HG03196 (cell line): ENCODE measurements around the gene PRKAB2.
"Not testable (repeated sequence)": the region's sequence is repeated elsewhere in the genome, so short reads cannot be mapped to it uniquely, and the experiment has no call there.

Source experiments
- ATAC-seq: cut with Tn5 transposase; IDR thresholded peaks from one replicate; pipeline ENCODE4 v1.9.1; 2021; ENCODE audit not compliant: unreplicated experiment

Gene PRKAB2, protein sequence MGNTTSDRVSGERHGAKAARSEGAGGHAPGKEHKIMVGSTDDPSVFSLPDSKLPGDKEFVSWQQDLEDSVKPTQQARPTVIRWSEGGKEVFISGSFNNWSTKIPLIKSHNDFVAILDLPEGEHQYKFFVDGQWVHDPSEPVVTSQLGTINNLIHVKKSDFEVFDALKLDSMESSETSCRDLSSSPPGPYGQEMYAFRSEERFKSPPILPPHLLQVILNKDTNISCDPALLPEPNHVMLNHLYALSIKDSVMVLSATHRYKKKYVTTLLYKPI

DNA sequence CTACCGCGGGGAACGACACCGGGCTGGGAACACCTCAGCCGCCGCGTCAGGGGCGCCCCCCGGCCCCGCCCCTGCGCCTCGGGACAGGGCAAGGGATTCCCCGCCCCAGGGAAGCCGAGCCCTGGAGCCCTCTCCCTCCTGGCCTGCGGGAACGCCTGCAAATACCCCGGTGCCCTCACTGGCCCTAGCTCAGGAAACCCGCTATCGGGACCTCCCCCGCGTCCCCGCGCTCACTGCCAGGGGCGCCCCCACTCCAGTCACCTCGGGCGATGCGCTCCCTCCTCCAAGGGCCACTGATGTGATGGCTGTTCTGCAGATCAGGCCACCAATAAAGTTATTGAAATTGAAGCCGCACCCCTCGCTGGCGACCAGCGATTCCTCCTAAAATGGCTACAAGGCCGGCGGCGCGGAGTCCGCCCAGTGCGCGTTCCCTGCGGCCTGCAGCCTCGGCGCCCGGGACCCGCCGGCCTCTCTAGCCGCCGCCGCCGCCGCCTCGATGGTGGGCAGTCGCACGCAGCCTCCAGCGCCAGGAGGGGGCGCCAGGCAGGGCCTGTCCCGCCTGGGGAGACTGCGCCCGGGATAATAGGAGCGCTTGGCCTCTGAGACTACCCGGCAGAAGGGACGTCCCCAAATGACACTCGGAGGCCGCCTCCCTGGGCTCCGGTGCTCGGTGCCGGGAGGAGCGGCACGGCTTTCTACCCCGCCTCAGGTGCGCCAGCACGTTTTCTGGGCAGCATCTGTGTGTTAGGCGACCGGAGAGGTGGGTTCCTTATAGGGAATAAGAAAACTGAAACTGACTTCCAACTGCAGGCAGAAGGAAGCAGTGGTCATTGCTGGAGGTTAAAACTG, at the start of gene PRKAB2:
PRKAB2 (minus strand) TSS at position 303 of the 849 bp plus-strand sequence. CDS start 326 bp downstream, outside the sequence.
- peak; percentile 87 for ATAC-seq

DNA sequence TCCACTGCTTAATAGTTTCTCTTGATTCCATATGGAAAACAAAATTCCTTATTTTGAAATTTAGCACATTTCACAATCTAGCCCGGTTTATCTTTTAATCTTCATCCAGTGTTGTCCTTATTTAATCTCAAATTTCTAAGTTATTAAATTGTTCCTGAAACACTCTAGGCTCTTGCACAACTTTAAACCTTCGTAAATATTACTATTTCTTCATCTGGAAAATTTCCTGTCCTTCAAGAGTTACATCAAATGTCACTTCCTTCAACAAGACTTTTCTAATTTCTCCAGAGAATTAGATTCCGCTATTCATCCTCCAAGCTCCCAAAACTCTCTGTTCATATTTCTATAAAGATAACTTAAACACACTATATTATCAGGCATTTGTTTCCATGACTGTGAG, 46.3 kb upstream of the PRKAB2 start:
- ATAC-seq, result no peak

DNA sequence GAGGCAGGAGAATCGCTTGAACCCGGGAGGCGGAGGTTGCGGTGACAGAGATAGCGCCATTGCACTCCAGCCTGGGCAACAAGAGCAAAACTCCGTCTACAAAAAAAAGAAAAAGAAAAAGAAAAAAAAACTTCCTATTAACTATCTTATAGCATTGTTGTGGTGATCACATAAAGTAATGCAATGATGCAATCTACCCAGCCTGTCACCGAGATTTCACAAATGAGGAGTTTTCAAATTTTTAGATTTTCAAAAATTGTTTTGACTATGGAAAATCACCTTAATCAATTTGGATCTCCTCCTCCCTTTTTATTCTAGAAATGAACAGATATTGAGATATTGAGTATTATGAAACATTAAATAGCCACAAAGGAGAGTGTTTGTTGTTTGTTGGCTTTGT, 44.9 kb upstream of the PRKAB2 start:
- ATAC-seq, result no peak

DNA sequence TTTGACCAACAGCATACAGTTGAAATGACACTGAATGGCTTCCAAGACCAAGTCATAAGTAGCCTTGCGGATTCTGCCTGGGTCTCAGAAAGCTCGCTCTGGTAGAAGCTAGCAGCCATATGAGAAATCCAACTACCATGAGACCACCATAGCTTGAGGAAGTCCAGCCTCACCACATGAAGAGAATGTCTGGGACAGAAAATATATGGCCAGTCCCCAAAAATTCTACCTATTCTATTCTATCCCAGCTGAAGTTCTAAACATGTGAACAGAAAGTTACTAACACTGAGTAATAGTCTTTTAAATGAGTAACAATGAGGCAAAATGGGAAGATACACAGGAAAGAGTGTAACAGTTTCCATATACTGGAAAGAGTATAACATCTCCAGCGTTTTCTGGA, 43.9 kb upstream of the PRKAB2 start:
- ATAC-seq, result no peak

DNA sequence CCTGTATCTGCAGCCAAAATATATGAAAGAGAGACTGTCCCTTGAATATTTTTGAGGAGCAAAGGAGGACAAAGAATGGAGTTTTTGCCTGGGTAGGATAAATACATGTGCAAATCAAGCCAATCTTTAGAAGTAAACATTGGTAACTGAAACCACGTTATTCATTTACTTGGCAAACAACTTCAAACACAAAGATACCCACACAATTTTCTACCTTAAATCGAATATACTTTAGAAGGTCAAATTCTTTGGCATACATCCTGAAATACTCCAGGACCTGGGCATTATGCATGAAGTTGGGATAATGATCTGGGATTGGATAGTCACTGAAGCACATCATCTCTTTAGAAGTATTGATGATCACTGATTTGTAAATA, 43.3 kb upstream of the PRKAB2 start:
- ATAC-seq, result no peak

DNA sequence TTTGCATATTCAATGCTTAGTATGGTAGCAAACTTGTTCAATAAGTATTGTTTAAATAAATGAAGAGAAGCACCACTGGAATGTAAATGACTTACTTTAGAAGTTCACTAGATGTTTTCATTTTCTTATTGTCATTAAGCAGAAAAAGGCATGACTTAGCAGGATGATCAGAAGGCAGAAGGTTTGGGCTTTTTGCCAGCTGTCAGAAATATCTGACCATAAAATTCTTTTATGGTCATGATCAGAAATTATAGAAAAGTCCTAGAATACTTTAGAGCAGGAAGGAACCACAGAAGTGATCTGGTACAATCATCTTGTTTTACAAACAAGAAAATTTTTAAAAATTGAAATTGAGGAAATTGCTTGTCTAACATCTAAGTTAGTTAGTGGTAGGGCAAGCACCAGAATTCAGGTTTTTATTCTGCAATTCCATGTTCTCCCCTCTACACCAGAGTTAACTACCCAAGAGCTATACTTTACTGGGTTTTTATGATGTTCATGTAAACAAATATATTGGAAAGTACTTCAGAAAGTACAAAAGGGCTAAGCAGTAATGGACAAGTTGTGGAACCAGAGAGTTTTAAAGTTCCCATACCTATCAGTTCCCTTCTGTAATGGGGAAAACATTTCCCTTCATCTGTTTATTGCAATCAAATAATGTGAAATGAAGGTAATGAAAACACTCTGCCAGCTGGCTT, 42.7 kb upstream of the PRKAB2 start:
- no peak for ATAC-seq

DNA sequence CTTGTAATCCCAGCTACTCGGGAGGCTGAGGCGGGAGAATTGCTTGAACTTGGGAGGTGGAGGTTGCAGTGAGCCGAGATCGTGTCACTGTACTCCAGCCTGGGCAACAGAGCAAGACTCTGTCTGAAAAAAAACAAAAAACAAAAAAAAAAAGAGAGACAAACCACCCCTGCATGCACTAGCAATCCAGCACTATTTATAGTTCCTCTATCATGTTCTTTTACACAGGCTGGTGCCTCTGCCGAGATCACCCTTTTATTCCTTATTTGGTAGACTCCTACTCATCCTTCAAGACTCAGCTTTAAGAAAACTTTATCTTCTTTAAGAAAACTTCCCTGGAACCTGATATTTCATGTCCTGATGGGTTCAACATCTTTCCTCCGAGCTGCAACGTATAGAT, 42.1 kb upstream of the PRKAB2 start:
- no peak for ATAC-seq

DNA sequence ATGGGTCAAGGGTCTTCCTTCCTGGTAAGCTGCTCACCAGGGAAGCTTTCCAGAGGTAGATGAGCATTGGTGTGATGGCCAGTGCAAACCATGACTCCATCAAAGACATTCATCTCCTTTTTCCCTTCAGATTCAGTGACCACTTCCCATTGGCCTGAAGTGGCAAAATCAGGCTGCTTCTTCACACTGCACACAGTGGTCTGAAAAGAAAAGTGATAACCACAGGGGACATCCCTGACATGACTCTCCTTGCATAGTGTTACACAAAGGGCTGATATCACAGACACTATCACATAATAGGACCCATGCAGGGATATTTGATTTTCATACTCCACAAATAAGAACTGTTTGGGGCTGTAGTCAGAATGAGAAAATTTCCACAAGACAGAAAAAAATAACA, 41.0 kb upstream of the PRKAB2 start:
- ATAC-seq, result no peak

DNA sequence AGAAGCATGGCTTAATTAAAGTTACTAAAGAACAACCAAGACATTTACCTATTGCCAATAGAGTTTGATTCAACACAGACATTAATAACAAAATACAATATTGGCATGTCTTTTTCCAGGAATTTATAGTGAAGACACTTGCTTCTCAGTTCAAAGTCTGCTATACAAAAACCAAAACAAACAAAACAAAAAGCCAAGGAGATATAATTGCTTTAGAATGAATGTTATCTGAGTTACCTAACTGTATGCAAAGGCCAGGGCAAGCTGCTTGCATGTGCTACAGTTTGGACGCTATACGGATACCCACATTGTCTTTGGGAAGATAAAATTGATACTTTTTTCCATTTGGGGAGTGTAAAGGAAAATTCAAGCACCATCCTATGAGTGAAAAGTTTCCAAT, 39.3 kb upstream of the PRKAB2 start:
- no peak for ATAC-seq

DNA sequence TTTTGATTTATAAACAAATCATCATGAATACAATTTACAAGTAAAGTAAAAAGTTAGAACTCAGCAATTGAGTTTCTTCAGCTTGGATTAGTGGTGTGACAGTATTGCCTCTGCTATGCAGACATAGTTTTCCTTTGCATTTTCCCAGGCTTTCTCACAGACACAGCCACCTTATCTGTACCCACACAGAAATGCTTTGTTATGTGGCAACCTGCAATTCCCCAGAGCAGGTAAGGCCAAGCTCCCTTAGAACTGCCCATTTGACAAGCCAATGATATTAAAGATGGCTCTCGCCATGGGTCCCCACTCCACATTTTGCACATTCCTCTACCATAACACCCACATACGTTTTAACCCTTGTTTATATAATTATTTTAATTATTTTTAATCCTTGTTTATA, 38.7 kb upstream of the PRKAB2 start:
- no peak for ATAC-seq

DNA sequence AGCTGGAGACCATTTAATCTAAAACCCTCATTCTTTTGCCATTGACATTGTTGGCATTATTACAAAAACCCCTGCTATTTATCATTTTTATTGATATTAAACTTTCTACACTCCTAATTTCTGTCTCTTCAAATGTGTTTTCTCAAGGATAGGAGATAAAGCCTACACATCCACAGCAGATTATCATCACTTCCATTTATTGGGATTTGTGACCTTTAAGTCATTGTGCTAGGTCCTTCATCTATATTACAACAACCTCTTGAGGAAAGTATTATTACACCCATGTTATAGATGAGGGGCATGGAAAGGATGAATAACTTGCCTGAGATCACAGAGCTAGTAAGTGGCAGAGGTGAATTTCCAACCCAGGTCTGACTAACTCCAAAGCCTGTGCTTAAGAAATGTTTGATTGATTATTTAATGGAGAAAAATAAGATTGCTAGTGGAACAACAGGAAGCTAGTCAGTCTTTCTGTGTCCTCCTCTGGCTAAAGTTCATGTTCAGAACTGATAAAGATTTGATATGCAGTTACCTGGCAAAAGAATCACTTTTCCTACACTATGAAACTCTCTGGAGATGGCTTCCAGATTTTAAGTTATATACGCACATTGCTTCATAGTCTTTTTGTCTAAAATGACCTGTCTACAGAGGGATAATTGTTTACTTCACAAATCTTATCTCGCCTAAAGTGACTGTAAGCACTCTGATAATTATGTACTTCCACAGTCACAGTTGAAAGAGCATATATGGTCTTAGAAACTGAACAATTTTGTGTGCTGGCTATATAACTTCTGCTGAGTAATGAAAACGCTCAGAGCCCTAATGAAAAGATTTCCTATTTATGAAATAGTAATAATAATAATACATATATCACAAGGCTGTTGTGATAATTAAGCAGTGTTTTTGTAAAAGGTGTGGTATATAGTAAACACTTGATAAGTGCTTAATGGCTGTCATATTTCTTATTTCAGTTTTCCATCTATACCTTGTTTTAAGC, 37.9 kb upstream of the PRKAB2 start:
- ATAC-seq, result no peak

DNA sequence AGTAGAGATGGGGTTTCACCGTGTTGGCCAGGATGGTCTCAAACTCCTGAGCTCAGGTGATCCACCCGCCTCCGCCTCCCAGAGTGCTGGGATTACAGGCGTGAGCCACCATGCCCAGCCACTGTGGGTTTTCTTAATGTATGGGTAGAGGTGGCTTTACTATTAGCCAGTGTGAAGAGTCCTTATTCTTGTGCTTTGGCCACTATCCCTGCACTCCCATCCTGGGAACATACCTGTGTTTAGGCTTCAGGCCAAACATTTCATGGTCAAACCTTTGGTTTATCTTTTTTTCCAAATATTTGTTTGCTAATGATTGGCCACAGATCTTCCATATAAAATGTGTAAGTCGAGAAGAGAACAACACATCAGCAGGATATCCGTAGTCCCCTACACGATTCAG, 36.3 kb upstream of the PRKAB2 start:
- ATAC-seq, result no peak

DNA sequence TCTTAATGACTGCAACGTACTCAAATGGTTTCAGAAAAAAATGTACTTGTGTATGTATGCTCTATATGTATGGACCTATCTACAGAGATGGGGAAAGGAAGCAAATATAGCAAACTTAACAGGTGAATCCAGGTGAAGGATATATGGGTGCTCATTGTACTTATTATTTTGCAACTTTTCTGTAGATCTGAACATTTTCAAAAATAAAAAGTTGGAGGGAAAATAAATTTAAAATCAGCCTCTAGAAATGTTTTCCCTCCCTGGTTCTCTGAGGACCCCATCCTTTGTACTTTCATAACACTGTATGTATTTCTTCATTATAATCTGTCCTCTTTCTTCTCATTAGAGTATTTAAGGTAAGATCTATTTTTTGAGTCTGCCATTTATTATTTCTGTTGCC, 34.9 kb upstream of the PRKAB2 start:
- ATAC-seq, result no peak

DNA sequence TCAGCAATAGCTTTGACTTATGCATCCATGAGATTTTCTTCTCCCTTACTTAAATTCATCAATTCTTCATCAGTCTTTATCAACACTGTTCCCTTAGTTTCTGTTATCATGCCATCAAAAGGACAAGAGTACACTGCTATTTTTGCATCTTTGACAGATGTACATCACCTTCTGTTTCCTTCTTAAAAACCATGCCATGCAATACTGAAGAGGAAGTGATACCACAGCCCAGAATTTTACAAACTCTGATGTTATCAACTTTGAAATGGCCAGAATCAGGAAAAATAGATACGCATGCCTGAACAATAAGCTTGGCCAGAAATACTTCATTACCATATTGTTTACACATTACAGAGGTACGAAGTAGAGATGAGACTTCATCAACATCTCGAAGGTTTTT, 31.8 kb upstream of the PRKAB2 start:
- ATAC-seq, result no peak

DNA sequence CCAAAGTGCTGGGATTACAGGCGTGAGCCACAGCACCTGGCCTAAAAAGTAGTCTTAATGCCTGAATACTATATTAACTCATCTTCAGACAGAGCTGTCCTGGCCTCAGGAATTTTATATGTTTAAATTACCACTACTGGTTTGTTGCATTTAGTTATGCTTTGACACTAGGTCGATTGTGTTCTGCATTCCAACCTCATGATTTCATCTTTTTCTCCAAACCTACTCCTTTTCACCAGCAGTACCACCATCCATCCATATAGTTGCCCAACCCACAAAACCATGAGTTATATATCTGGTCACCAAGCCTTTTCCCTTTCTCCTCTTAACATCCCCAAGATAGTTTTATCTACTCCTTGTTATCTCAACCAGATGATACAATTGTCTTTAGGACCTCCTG, 30.3 kb upstream of the PRKAB2 start:
- no peak for ATAC-seq

DNA sequence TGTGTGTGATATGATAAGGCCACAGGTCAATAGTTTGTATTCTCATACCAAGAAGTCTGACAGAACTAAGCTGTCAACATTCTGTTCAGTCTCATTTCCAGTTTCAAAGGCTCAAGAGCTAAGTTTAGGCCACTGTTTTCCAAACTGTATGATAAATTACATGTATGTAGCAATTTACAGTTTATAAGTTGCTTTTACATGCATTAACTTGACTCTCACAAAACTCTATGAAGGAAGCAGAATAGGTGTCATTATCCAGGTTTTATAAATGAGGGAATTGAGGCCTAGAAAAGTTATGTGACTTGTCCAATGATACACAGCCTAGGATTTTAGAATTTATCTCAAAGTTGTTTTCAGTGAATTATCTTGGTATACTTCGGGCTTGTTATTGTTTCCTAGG, 29.5 kb upstream of the PRKAB2 start:
- no peak for ATAC-seq

DNA sequence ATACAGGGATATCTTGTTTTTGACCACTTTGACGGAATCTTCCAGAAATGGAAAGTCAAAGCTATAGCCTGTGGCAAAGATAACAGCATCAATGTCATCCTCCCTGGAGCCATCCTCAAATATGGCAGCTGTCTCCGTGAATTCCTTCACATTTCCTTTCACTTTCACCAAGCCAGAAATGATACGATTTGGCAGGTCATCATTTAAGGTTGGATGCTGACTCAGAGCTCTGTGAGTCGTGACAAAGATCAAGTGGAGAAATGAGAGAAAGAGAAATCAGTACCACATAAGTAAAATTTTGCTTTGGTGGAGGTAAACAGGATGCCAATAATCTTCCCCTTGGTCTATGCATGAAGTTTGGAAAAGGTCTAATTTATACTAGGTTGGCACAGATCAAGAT, 29.0 kb upstream of the PRKAB2 start:
- no peak for ATAC-seq

DNA sequence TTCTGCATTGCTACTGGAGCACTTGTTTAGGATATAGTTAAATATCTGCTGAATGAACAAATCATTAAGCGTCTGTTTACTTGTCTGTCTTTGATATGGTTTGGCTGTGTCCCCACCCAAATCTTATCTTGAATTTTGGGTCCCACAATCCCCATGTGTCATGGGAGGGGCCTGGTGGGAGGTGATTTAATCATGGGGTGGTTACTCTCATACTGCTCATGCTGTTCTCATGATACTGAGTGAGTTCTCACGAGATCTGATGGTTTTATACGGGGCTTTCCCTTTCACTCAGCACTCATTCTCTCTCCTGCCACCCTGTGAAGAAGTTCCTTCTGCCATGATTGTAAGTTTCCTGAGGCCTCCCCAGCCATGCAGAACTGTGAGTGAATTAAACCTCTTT, 25.1 kb upstream of the PRKAB2 start:
- ATAC-seq, result not testable (repeated sequence)

DNA sequence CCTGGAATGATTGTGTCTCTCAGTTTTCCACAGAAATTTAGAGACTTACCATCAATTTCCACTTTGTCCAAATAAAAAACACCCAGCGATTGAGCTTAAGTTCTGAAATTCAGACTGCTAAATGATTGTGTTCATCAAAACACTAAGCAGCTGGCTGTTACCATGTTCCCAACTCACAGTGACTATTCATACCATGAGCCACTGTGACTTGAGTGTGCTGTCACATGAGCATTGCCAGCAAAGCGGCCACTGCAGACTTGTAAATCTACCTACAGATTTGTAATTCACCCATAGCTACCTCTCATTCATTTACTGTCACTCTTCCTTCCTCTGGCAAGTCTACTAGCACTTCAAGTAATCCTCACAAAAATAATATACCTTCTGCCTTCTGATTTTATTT, 17.2 kb upstream of the PRKAB2 start:
- no peak for ATAC-seq

DNA sequence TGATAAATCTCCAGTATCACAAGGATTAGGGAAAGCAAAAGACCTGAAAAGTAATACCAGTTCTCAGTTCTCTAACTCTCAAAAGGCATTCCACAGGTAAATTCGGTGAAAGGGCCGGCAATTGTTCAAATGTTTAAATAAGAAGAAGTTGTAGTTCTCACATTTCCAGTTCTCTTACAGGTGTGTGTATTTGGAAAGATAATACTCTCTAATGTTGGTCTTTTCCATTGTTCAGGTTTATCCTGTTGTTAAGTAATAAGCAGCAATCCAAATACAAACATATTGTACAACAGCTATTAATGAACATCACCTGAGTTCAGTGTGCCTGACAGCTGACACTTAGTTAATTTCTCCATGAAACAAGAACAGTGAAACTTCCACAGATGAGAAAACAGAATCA, 13.2 kb upstream of the PRKAB2 start:
- no peak for ATAC-seq
